CD14-positive monocyte (primary cell): ENCODE measurements around the gene DTNBP1. TPM values are rescaled to one million over a fixed set of nuclear protein-coding genes. Genes with fewer than 3 reads are reported as not detected.
A peak's percentile ranks its signal among the peaks of the same experiment; 100 is the strongest.

ENCODE experiments used
- DNase-seq, 3 donors: peaks; one replicate each; pipeline ENCODE4 v3.0.0-alpha.2; 2011 to 2022
- H2AFZ ChIP-seq: 2 replicates; pipeline ENCODE4 v1.6.0; 2012; ENCODE audit warnings: mild to moderate bottlenecking, low read depth, low read length, inconsistent platforms; ENCODE audit not compliant: insufficient read depth, poor library complexity, severe bottlenecking
- H3K27ac ChIP-seq, 2 donors: 1 replicate in 1 of 2; 2 replicates in 1 of 2; pipeline ENCODE4 v1.5.1; 2012 to 2013; ENCODE audit warnings: low read length in 2 of 2, control low read depth in 1 of 2, inconsistent platforms in 1 of 2, low read depth in 1 of 2, mild to moderate bottlenecking in 1 of 2
- H3K27me3 ChIP-seq, 2 donors: one replicate each; pipeline versions ENCODE4 v1.6.0 to v1.6.1; 2011 to 2013; ENCODE audit warnings: low read length in 2 of 2; ENCODE audit not compliant: control insufficient read depth in 2 of 2, insufficient read depth in 2 of 2
- H3K36me3 ChIP-seq, 2 donors: replicated peaks in 1 of 2; 1 replicate in 1 of 2; 2 replicates in 1 of 2; pipeline versions ENCODE4 v1.5.1 to v1.6.1; 2012 to 2013; ENCODE audit warnings: low read length in 2 of 2, control low read depth in 1 of 2, inconsistent platforms in 1 of 2, mild to moderate bottlenecking in 1 of 2; ENCODE audit not compliant: insufficient read depth in 2 of 2, control insufficient read depth in 1 of 2
- H3K4me1 ChIP-seq, 2 donors: 1 replicate in 1 of 2; 2 replicates in 1 of 2; pipeline versions ENCODE4 v1.5.1 to v1.6.1; 2012 to 2013; ENCODE audit warnings: low read length in 2 of 2, control low read depth in 1 of 2, inconsistent platforms in 1 of 2, mild to moderate bottlenecking in 1 of 2, moderate library complexity in 1 of 2; ENCODE audit not compliant: insufficient read depth in 2 of 2, control insufficient read depth in 1 of 2
- H3K4me2 ChIP-seq: replicated peaks from 2 replicates; pipeline ENCODE3; 2012; ENCODE audit warnings: low read length, moderate library complexity, mild to moderate bottlenecking; ENCODE audit not compliant: poor library complexity, severe bottlenecking; ENCODE audit errors: extremely low read depth
- H3K4me3 ChIP-seq, 3 experiments: fragments of 200-600 bp in 1 of 3; sonication (generic) in 1 of 3; replicated peaks in 1 of 3; 1 replicate in 2 of 3; 2 replicates in 1 of 3; pipeline ENCODE4 v1.5.1; 2011 to 2013; ENCODE audit warnings: low read length in 3 of 3, mild to moderate bottlenecking in 3 of 3, control low read depth in 2 of 3, low read depth in 2 of 3, inconsistent platforms in 1 of 3, moderate library complexity in 1 of 3
- H3K79me2 ChIP-seq: 2 replicates; pipeline ENCODE4 v1.6.0; 2012; ENCODE audit warnings: mild to moderate bottlenecking, control low read depth, inconsistent platforms, low read length, moderate library complexity; ENCODE audit not compliant: insufficient read depth
- H3K9ac ChIP-seq: 2 replicates; pipeline ENCODE4 v1.6.0; 2017; ENCODE audit warnings: low read length, mild to moderate bottlenecking; ENCODE audit not compliant: insufficient read depth, poor library complexity, severe bottlenecking
- H3K9me3 ChIP-seq, 2 donors: replicated peaks in 1 of 2; 1 replicate in 1 of 2; 2 replicates in 1 of 2; pipeline versions ENCODE4 v1.5.1 to v1.6.1; 2012 to 2013; ENCODE audit warnings: low read length in 2 of 2, control low read depth in 1 of 2; ENCODE audit not compliant: control insufficient read depth in 1 of 2, insufficient read depth in 1 of 2
- H4K20me1 ChIP-seq: 2 replicates; pipeline ENCODE4 v1.6.0; 2012; ENCODE audit warnings: mild to moderate bottlenecking, low read length, control low read depth, moderate library complexity; ENCODE audit not compliant: insufficient read depth
- H3K27ac Mint-ChIP-seq, 7 donors: one replicate each; pipeline ENCODE4 v1.8.0; 2020; ENCODE audit warnings: mild to moderate bottlenecking in 7 of 7, mixed read lengths in 7 of 7, moderate library complexity in 6 of 7, inconsistent platforms in 2 of 7
- H3K27me3 Mint-ChIP-seq, 3 donors: one replicate each; pipeline ENCODE4 v1.8.0; 2021 to 2022; ENCODE audit warnings: low read depth in 3 of 3, mild to moderate bottlenecking in 3 of 3, mixed read lengths in 3 of 3, moderate library complexity in 3 of 3, inconsistent platforms in 1 of 3
- H3K36me3 Mint-ChIP-seq, 2 donors: one replicate each; pipeline ENCODE4 v1.8.0; 2020; ENCODE audit warnings: mixed read lengths in 2 of 2, inconsistent platforms in 1 of 2, mild to moderate bottlenecking in 1 of 2
- H3K4me1 Mint-ChIP-seq: one replicate; pipeline ENCODE4 v1.8.0; 2020; ENCODE audit warnings: mild to moderate bottlenecking, mixed read lengths
- H3K4me3 Mint-ChIP-seq, 2 donors: one replicate each; pipeline ENCODE4 v1.8.0; 2020; ENCODE audit warnings: mild to moderate bottlenecking in 2 of 2, mixed read lengths in 2 of 2, moderate library complexity in 1 of 2
- H3K9me3 Mint-ChIP-seq, 7 donors: one replicate each; pipeline ENCODE4 v1.8.0; 2020 to 2022; ENCODE audit warnings: mixed read lengths in 7 of 7, mild to moderate bottlenecking in 6 of 7, moderate library complexity in 6 of 7, inconsistent platforms in 2 of 7
- CTCF ChIP-seq: fragments of 200-600 bp; IDR thresholded peaks from one replicate; pipeline ENCODE4 v1.8.0; 2022; ENCODE audit warnings: antibody characterized with exemption, mild to moderate bottlenecking
- WGBS: methylation state at CpG from one replicate; pipeline ENCODE4 v1.1.5; 2013; ENCODE audit warnings: missing lambda C conversion rate; ENCODE audit not compliant: insufficient coverage; 5-methylcytosine and 5-hydroxymethylcytosine counted together
- intact Hi-C, 2 donors: fragments of 100-400 bp; cut with micrococcal nuclease; formaldehyde crosslinking; loops; one replicate each; pipeline versions ENCODE4 v1.15.0 to v1.15.1; 2023
- polyA plus RNA-seq, 3 donors: library from polyadenylated mRNA; depleted of rRNA in 1 of 3; unstranded in 2 of 3; stranded (reverse) in 1 of 3; fragments of 300-500 nt in 2 of 3; fragments of >200 nt in 1 of 3; fragmentation: Illumina TruSeq in 2 of 3; gene quantifications; 1 replicate in 2 of 3; 2 replicates in 1 of 3; pipeline ENCODE4 v1.2.3, GENCODE V29; 2012 to 2021

Gene DTNBP1
- polyA plus RNA-seq, 3 donors, result 19.7 to 26.9 (median 20.5) TPM

DNA sequence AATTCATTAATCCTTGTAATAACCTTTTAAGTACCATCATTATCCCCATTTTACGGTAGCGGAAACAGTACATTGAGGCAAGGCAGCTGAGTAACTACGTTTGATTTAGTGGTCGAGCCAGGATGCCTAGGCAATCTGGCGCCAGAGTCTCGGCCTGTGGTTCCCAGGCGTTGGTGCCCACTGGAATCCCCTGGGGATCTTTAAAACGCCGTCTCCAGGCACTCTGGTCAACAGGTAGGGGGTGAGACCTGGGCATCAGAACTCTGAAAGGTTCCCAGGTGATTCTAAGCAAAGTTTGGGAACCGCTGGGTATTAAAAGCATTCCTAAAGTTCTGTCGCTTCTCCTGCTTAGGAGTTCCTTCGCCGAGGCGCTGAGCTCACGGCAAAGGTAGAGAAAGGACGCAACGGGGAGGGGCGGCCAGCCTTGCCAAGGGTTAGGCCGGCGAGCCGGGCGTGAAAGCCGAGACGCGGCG lies 939 bp downstream of the DTNBP1 start:
- H3K4me1 Mint-ChIP-seq, result peaks cover 41% of the 10 kb centered on the region
- intact Hi-C loops, result no loop called here

DNA sequence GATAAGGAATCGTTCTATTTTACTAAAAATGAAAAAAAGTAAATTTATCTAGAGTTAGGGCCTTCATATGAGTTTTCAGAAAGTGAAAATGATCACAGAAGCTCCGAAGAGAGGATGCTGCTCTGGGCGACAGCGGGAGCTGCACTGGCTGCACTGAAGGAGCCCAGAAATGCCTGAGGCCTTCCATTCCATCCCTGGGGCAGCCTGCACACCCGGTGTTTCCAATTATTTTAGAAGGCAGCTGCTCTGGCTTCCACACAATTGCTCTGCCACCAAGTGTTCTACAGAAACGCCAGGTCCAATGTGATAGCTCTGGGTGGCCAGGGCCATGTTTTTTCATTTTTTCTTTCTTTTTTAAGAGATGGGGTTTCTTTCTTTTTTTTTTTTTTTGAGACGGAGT lies 3.6 kb downstream of the DTNBP1 start:
- no peak overlapping the region for H3K4me2 ChIP-seq
- H3K36me3 ChIP-seq, result peaks cover 0 to 16% of the 10 kb centered on the region in 2 donors
- Mint-ChIP-seq H3K4me1 (peaks cover 46% of the 10 kb centered on the region), H3K27me3 (peaks cover 0 to under 1% (median 0%) of the 10 kb centered on the region in 3 donors), H3K27ac (peak overlapping the region in 4 of 7 donors; percentile 13 to 57 (median 32)), H3K9me3 (no peaks in the 10 kb centered on the region), H3K4me3 (no peak overlapping the region), H3K36me3 (peaks cover 12 to 22% of the 10 kb centered on the region in 2 donors)
- no peaks in the 10 kb centered on the region for H3K9me3 ChIP-seq
- H3K9ac ChIP-seq, result no peak overlapping the region
- WGBS, result 72% methylated on average over 4 of the region's 7 CpGs
- intact Hi-C loops, result no loop called here
- no peak for DNase-seq
- H3K4me3 ChIP-seq, result no peak overlapping the region
- no peak overlapping the region for H2AFZ ChIP-seq
- no peak overlapping the region for H3K27ac ChIP-seq
- no peak for TF ChIP-seq CTCF
- H3K4me1 ChIP-seq, result peaks cover 16 to 19% of the 10 kb centered on the region in 2 donors
- H4K20me1 ChIP-seq, result peaks cover 63% of the 10 kb centered on the region
- peaks cover 86% of the 10 kb centered on the region for H3K79me2 ChIP-seq
- no peaks in the 10 kb centered on the region for H3K27me3 ChIP-seq

More for the DNA sequence above, 939 bp downstream of the DTNBP1 start:
- no peak for DNase-seq
- H3K27ac ChIP-seq, result peak overlapping the region in 1 of 2 donors; percentile 81
- H3K36me3 ChIP-seq, result peaks cover 0 to 12% of the 10 kb centered on the region in 2 donors
- peak overlapping the region; percentile 87 for H3K9ac ChIP-seq
- peak overlapping the region; percentile 7 to 74 (median 54) for H3K27ac Mint-ChIP-seq
- H3K27me3 Mint-ChIP-seq, result peaks cover 0 to 4% (median 1%) of the 10 kb centered on the region in 3 donors
- H3K4me3 ChIP-seq, result peak overlapping the region; percentile 80 to 90 (median 88)
- H2AFZ ChIP-seq, result peak overlapping the region; percentile 92
- peaks cover 16 to 19% of the 10 kb centered on the region in 2 donors for H3K4me1 ChIP-seq
- peaks cover 59% of the 10 kb centered on the region for H3K79me2 ChIP-seq
- WGBS, result 6% methylated on average over 24 of the region's 26 CpGs
- no peaks in the 10 kb centered on the region for H3K27me3 ChIP-seq
- no peak for TF ChIP-seq CTCF
- peaks cover 9 to 22% of the 10 kb centered on the region in 2 donors for H3K36me3 Mint-ChIP-seq
- no peaks in the 10 kb centered on the region for H3K9me3 Mint-ChIP-seq
- peaks cover 38% of the 10 kb centered on the region for H4K20me1 ChIP-seq
- H3K9me3 ChIP-seq, result no peaks in the 10 kb centered on the region
- H3K4me2 ChIP-seq, result peak overlapping the region; percentile 95
- H3K4me3 Mint-ChIP-seq, result peak overlapping the region; percentile 83 to 89
